ENCODE data around the gene SFXN1. TPM values are rescaled to one million over a fixed set of nuclear protein-coding genes. Genes with fewer than 3 reads are reported as not detected.

The SFXN1 gene
- total RNA-seq, 2 experiments from 2014 or later: 147 to 154 TPM

GRCh38 chr5:175548626-175549311 lies 70.4 kb downstream of the SFXN1 start:
- no peak for TF ChIP-seq EZH2phosphoT487 (IDR thresholded peaks at IDR 0.05; ENCODE audit: borderline replicate concordance, low read depth, low read length)
- no peak for TF ChIP-seq CTCF (conservative IDR thresholded peaks at IDR 0.05; ENCODE audit: low read length)
- Histone ChIP-seq H3K9me2 (ENCODE audit: insufficient read depth, low read length) (no peaks in the 10 kb centered on the region), H3K27ac (ENCODE audit: low read depth, low read length, poor library complexity, severe bottlenecking) (no peak overlapping the region), H3K4me2 (ENCODE audit: low read length) (no peak overlapping the region), H4K20me1 (ENCODE audit: insufficient read depth, low read length) (no peaks in the 10 kb centered on the region), H3K9me3 (ENCODE audit: low read length) (no peaks in the 10 kb centered on the region), H3K36me3 (ENCODE audit: insufficient read depth, low read length) (no peaks in the 10 kb centered on the region), H3K4me3 (ENCODE audit: low read depth, low read length, poor library complexity, severe bottlenecking) (no peak overlapping the region), H3K79me2 (ENCODE audit: insufficient read depth, low read depth, low read length) (no peaks in the 10 kb centered on the region), H2AFZ (ENCODE audit: low read length) (no peak overlapping the region), H3K4me1 (ENCODE audit: insufficient read depth, low read length, poor library complexity, severe bottlenecking) (no peaks in the 10 kb centered on the region)
- CTCF ChIA-PET (ENCODE audit: unreplicated experiment): no interaction called here
- POLR2A ChIA-PET: no interaction called here
- BruUV-seq (replicated peaks): no TSS peak
- intact Hi-C loops (cut with micrococcal nuclease; ENCODE audit: unreplicated experiment): no loop called here
- no peak for DNase-seq (ENCODE audit: low spot score)

GRCh38 chr5:175550055-175550805 lies 71.9 kb downstream of the SFXN1 start:
- intact Hi-C loops (cut with micrococcal nuclease; ENCODE audit: unreplicated experiment): no loop called here
- no peaks in the 10 kb centered on the region for H3K79me2 ChIP-seq (ENCODE audit: insufficient read depth, low read depth, low read length)
- no peak overlapping the region for H3K4me2 ChIP-seq (ENCODE audit: low read length)
- H3K4me1 ChIP-seq (ENCODE audit: insufficient read depth, low read length, poor library complexity, severe bottlenecking): no peaks in the 10 kb centered on the region
- H3K9me3 ChIP-seq (ENCODE audit: low read length): no peaks in the 10 kb centered on the region
- H4K20me1 ChIP-seq (ENCODE audit: insufficient read depth, low read length): no peaks in the 10 kb centered on the region
- no peak overlapping the region for H3K4me3 ChIP-seq (ENCODE audit: low read depth, low read length, poor library complexity, severe bottlenecking)
- no peak overlapping the region for H3K27ac ChIP-seq (ENCODE audit: low read depth, low read length, poor library complexity, severe bottlenecking)
- H3K9me2 ChIP-seq (ENCODE audit: insufficient read depth, low read length): no peaks in the 10 kb centered on the region
- no peak for DNase-seq (ENCODE audit: low spot score)
- POLR2A ChIA-PET: interaction anchor here (0.5 to 0.6 kb wide), 2 partner anchors 634 to 767 kb away, joined by 3 read pairs; no protein-coding TSS in a partner anchor
- TF ChIP-seq EZH2phosphoT487 (IDR thresholded peaks at IDR 0.05; ENCODE audit: borderline replicate concordance, low read depth, low read length) (no peak), CTCF (conservative IDR thresholded peaks at IDR 0.05; ENCODE audit: low read length) (no peak)
- no TSS peak for BruUV-seq (replicated peaks)
- no peaks in the 10 kb centered on the region for H3K36me3 ChIP-seq (ENCODE audit: insufficient read depth, low read length)
- CTCF ChIA-PET (ENCODE audit: unreplicated experiment): no interaction called here
- no peak overlapping the region for H2AFZ ChIP-seq (ENCODE audit: low read length)

GRCh38 chr5:175551266-175551665 lies 72.9 kb downstream of the SFXN1 start:
- no peaks in the 10 kb centered on the region for H4K20me1 ChIP-seq (ENCODE audit: insufficient read depth, low read length)
- H3K9me3 ChIP-seq (ENCODE audit: low read length): no peaks in the 10 kb centered on the region
- H3K79me2 ChIP-seq (ENCODE audit: insufficient read depth, low read depth, low read length): no peaks in the 10 kb centered on the region
- no peak for DNase-seq (ENCODE audit: low spot score)
- TF ChIP-seq CTCF (conservative IDR thresholded peaks at IDR 0.05; ENCODE audit: low read length) (no peak), EZH2phosphoT487 (IDR thresholded peaks at IDR 0.05; ENCODE audit: borderline replicate concordance, low read depth, low read length) (no peak)
- no peak overlapping the region for H3K27ac ChIP-seq (ENCODE audit: low read depth, low read length, poor library complexity, severe bottlenecking)
- no peak overlapping the region for H3K4me3 ChIP-seq (ENCODE audit: low read depth, low read length, poor library complexity, severe bottlenecking)
- no peaks in the 10 kb centered on the region for H3K4me1 ChIP-seq (ENCODE audit: insufficient read depth, low read length, poor library complexity, severe bottlenecking)
- no TSS peak for BruUV-seq (replicated peaks)
- H3K36me3 ChIP-seq (ENCODE audit: insufficient read depth, low read length): no peaks in the 10 kb centered on the region
- H3K4me2 ChIP-seq (ENCODE audit: low read length): no peak overlapping the region
- intact Hi-C loops (cut with micrococcal nuclease; ENCODE audit: unreplicated experiment): no loop called here
- ChIA-PET CTCF (ENCODE audit: unreplicated experiment) (no interaction called here), POLR2A (no interaction called here)
- H2AFZ ChIP-seq (ENCODE audit: low read length): no peak overlapping the region
- H3K9me2 ChIP-seq (ENCODE audit: insufficient read depth, low read length): no peaks in the 10 kb centered on the region
